SK-N-SH treated with all-trans-retinoic acid at 6 μM for 48 hours (cell line): ENCODE data around the gene ATP6V0E1.

Experiments
- ATAC-seq: fragments of 200-7000 bp; cut with Tn5 transposase; 3 replicates; pipeline ENCODE4 v1.9.1; 2020; ENCODE audit warnings: mild to moderate bottlenecking, moderate library complexity
- ARNTL ChIP-seq: fragments of 450-650 bp; formaldehyde crosslinking; IDR thresholded peaks from 2 replicates; pipeline ENCODE4 v1.5.0; 2020; ENCODE audit warnings: low read depth, mild to moderate bottlenecking, moderate library complexity, borderline replicate concordance
- BACH2 ChIP-seq: fragments of 250-450 bp; sonication (Bioruptor Pico); IDR thresholded peaks from 2 replicates; pipeline ENCODE4 v1.9.0; 2021; ENCODE audit warnings: mild to moderate bottlenecking, borderline replicate concordance
- CSDC2 ChIP-seq: fragments of 250-450 bp; sonication (Bioruptor Pico); IDR thresholded peaks from 2 replicates; pipeline ENCODE4 v1.5.0; 2020; ENCODE audit warnings: mild to moderate bottlenecking, moderate library complexity
- ESRRG ChIP-seq: fragments of 250-450 bp; sonication (Bioruptor Pico); IDR thresholded peaks from 2 replicates; pipeline ENCODE4 v1.6.1; 2021; ENCODE audit warnings: mild to moderate bottlenecking
- ISL1 ChIP-seq: fragments of 250-450 bp; sonication (Bioruptor Pico); IDR thresholded peaks from 2 replicates; pipeline ENCODE4 v2.1.2; 2022; ENCODE audit warnings: mild to moderate bottlenecking, moderate library complexity
- OSR1 ChIP-seq: fragments of 250-450 bp; sonication (Bioruptor Pico); IDR thresholded peaks from 2 replicates; pipeline ENCODE4 v1.8.0; 2022; ENCODE audit warnings: moderate library complexity, mild to moderate bottlenecking, inconsistent platforms
- PPARA ChIP-seq: fragments of 250-450 bp; sonication (Bioruptor Pico); IDR thresholded peaks from 2 replicates; pipeline ENCODE4 v1.5.0; 2020; ENCODE audit warnings: mild to moderate bottlenecking, borderline replicate concordance
- RARB ChIP-seq: fragments of 250-450 bp; sonication (Bioruptor Pico); IDR thresholded peaks from 2 replicates; pipeline ENCODE4 v1.8.0; 2021; ENCODE audit warnings: mild to moderate bottlenecking, moderate library complexity
- SNAI2 ChIP-seq: fragments of 250-450 bp; sonication (Bioruptor Pico); IDR thresholded peaks from 2 replicates; pipeline ENCODE4 v1.5.0; 2020; ENCODE audit warnings: mild to moderate bottlenecking, moderate library complexity
- TCF4 ChIP-seq: fragments of 250-450 bp; sonication (Bioruptor Pico); IDR thresholded peaks from 2 replicates; pipeline ENCODE4 v1.8.0; 2021; ENCODE audit warnings: mild to moderate bottlenecking, moderate library complexity, borderline replicate concordance
- TOX ChIP-seq: fragments of 250-450 bp; sonication (Bioruptor Pico); IDR thresholded peaks from 2 replicates; pipeline ENCODE4 v1.8.0; 2021; ENCODE audit warnings: mild to moderate bottlenecking, moderate library complexity, borderline replicate concordance
- ZC3H10 ChIP-seq: fragments of 250-450 bp; sonication (Bioruptor Pico); IDR thresholded peaks from 2 replicates; pipeline ENCODE4 v1.5.1; 2021; ENCODE audit warnings: mild to moderate bottlenecking, moderate library complexity
- ZFP3 ChIP-seq: fragments of 250-450 bp; sonication (Bioruptor Pico); IDR thresholded peaks from 2 replicates; pipeline ENCODE4 v1.5.0; 2020; ENCODE audit warnings: mild to moderate bottlenecking, moderate library complexity
- ZNF565 ChIP-seq: fragments of 450-650 bp; formaldehyde crosslinking; conservative IDR thresholded peaks from 2 replicates; pipeline ENCODE4 v1.5.0; 2020; ENCODE audit warnings: low read depth, mild to moderate bottlenecking, moderate library complexity
- ZNF70 ChIP-seq: fragments of 450-650 bp; formaldehyde crosslinking; IDR thresholded peaks from 2 replicates; pipeline ENCODE4 v1.5.0; 2020; ENCODE audit warnings: mild to moderate bottlenecking, moderate library complexity
- ZNF8 ChIP-seq: fragments of 450-650 bp; formaldehyde crosslinking; IDR thresholded peaks from 2 replicates; pipeline ENCODE4 v1.5.0; 2020; ENCODE audit warnings: mild to moderate bottlenecking, moderate library complexity
- TF ChIP-seq, protein P1 (sequence below): fragments of 250-450 bp; sonication (Bioruptor Pico); IDR thresholded peaks from 2 replicates; pipeline ENCODE4 v1.8.0; 2021; ENCODE audit warnings: low read depth, mild to moderate bottlenecking, moderate library complexity, borderline replicate concordance
- TF ChIP-seq, protein P2 (sequence below): fragments of 250-450 bp; sonication (Bioruptor Pico); IDR thresholded peaks from 2 replicates; pipeline ENCODE4 v1.5.1; 2020; ENCODE audit warnings: low read depth, mild to moderate bottlenecking, moderate library complexity
- TF ChIP-seq, protein P3 (sequence below): fragments of 250-450 bp; sonication (Bioruptor Pico); IDR thresholded peaks from 2 replicates; pipeline ENCODE4 v1.5.0; 2020; ENCODE audit warnings: mild to moderate bottlenecking, moderate library complexity

The ATP6V0E1 gene

DNA sequence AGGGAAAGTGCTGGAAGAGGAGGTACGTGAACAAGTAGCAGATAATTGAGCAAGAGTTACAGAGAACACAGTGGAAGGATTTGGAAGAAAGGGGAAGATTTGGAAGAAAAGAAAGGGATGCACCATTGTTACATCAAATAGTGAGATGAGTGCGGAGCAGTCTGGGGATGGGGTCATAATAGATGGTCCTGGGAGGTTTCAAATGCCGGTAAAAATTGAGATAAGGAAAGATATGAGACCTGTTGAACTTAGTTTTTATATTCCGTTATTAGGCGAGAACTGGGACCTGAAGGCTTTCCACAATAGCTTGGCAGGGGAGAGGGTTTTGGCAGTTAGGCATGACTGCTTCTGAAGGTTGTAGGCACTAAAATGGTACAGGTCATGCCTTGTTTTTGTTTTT lies 20.9 kb downstream of the ATP6V0E1 start:
- no peak for ATAC-seq
- TF ChIP-seq OSR1 (CRISPR knock-in tag) (no peak), ZNF70 (CRISPR knock-in tag) (no peak), ZC3H10 (CRISPR knock-in tag) (no peak), ARNTL (no peak), TOX (CRISPR knock-in tag) (no peak), ZNF565 (CRISPR knock-in tag) (no peak), PPARA (CRISPR knock-in tag) (no peak), SNAI2 (CRISPR knock-in tag) (no peak), RARB (no peak)

DNA sequence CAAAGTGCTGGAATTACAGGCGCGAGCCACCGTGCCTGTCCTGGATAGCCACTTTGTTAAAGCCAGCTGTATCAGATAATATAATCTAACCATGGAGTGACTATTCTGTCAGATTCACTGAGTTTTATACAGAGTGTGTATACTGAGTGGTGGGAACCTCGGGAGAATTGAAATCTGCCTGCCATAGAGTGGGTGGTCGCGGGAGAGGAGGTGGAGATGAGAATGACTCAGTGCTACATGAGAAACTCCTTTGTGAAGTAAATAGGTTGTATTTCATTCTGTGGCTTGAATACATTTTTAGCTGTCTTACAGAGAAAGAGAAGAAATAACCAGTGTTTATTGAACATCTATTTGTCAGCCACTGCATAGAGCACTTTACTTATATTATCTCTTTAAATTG lies 26.4 kb downstream of the ATP6V0E1 start:
- no peak for TF ChIP-seq ARNTL
- TF ChIP-seq, protein P1, sequence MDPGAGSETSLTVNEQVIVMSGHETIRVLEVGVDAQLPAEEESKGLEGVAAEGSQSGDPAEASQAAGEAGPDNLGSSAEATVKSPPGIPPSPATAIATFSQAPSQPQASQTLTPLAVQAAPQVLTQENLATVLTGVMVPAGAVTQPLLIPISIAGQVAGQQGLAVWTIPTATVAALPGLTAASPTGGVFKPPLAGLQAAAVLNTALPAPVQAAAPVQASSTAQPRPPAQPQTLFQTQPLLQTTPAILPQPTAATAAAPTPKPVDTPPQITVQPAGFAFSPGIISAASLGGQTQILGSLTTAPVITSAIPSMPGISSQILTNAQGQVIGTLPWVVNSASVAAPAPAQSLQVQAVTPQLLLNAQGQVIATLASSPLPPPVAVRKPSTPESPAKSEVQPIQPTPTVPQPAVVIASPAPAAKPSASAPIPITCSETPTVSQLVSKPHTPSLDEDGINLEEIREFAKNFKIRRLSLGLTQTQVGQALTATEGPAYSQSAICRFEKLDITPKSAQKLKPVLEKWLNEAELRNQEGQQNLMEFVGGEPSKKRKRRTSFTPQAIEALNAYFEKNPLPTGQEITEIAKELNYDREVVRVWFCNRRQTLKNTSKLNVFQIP (CRISPR knock-in tag), result no peak
- TF ChIP-seq ESRRG (CRISPR knock-in tag), result no peak
- no peak; the same call in 2 of the 3 replicates for ATAC-seq

DNA sequence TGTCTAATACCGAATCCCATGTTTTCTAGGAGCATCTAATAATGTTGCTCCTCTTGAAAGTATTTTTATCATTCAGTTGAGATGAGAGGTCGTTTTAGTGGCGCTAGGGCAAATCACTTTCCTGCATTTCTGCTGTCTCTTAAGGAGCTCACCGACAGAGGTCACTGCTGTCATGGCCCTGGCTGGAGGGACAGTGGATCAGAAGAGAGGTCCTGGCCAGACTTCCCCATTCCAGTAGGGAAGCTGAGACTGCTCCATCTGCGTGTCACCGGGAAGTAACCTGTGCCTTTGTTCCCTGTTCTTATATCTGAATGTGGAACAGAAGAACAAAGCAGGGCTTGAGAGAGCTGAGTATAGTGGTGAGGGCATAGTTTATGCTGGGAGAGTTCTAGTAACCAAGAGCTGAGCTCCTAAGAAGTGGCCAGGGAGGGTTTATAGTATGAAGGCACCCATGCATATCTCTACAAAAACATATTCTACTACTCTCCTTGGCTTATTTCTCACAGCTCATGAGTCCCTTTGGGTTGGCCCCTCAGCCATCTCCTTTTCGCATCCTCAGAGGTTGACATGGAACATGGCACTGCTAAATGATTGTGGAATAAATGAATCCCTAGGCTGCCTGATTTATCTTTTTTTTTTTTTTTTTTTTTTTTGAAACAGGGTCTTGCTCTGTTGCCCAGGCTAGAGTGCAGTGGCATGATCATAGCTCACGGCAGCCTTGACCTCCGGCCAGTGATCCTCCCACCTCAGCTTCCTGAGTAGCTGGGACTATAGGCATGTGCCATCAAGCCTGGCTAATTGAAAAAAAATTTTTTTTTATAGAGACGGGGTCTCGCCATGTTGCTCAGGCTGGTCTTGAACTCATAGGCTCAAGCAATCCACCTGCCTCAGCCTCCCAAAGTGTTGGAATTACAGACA lies 27.2 kb downstream of the ATP6V0E1 start:
- TF ChIP-seq ISL1 (CRISPR knock-in tag), result no peak
- TF ChIP-seq, protein P2, sequence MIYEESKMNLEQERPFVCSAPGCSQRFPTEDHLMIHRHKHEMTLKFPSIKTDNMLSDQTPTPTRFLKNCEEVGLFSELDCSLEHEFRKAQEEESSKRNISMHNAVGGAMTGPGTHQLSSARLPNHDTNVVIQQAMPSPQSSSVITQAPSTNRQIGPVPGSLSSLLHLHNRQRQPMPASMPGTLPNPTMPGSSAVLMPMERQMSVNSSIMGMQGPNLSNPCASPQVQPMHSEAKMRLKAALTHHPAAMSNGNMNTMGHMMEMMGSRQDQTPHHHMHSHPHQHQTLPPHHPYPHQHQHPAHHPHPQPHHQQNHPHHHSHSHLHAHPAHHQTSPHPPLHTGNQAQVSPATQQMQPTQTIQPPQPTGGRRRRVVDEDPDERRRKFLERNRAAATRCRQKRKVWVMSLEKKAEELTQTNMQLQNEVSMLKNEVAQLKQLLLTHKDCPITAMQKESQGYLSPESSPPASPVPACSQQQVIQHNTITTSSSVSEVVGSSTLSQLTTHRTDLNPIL (CRISPR knock-in tag), result no peak
- no peak for TF ChIP-seq PPARA (CRISPR knock-in tag)
- TF ChIP-seq TCF4 (CRISPR knock-in tag), result no peak
- no peak for TF ChIP-seq TOX (CRISPR knock-in tag)
- TF ChIP-seq, protein P1 (CRISPR knock-in tag), result no peak
- TF ChIP-seq ARNTL, result no peak
- TF ChIP-seq OSR1 (CRISPR knock-in tag), result no peak
- no peak for TF ChIP-seq SNAI2 (CRISPR knock-in tag)
- no peak for TF ChIP-seq ZFP3 (CRISPR knock-in tag)
- TF ChIP-seq BACH2, result no peak
- no peak for TF ChIP-seq ZC3H10 (CRISPR knock-in tag)
- no peak for TF ChIP-seq ZNF8
- no peak for TF ChIP-seq ESRRG (CRISPR knock-in tag)
- TF ChIP-seq ZNF565 (CRISPR knock-in tag), result no peak
- no peak; the same call in 1 of the 3 replicates for ATAC-seq

DNA sequence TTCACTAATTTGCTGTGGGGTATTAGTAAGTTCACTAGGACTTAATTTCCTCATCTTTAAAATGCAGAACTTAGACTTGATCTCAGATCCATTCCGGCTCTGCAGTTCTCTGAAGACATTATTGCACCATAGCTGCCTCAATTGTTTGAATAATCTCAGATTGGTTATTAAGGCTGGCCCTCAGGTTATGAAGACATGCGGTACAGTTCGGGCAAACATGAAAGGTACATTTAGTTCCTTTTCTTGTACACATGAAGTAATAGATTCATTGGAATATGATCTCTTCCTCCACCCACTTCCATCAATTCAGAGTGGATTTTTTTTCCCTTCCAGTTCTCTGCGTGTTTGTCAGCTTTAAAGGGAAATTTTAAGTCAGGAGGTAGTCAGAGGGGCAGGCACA lies 28.0 kb downstream of the ATP6V0E1 start:
- TF ChIP-seq, protein P3, sequence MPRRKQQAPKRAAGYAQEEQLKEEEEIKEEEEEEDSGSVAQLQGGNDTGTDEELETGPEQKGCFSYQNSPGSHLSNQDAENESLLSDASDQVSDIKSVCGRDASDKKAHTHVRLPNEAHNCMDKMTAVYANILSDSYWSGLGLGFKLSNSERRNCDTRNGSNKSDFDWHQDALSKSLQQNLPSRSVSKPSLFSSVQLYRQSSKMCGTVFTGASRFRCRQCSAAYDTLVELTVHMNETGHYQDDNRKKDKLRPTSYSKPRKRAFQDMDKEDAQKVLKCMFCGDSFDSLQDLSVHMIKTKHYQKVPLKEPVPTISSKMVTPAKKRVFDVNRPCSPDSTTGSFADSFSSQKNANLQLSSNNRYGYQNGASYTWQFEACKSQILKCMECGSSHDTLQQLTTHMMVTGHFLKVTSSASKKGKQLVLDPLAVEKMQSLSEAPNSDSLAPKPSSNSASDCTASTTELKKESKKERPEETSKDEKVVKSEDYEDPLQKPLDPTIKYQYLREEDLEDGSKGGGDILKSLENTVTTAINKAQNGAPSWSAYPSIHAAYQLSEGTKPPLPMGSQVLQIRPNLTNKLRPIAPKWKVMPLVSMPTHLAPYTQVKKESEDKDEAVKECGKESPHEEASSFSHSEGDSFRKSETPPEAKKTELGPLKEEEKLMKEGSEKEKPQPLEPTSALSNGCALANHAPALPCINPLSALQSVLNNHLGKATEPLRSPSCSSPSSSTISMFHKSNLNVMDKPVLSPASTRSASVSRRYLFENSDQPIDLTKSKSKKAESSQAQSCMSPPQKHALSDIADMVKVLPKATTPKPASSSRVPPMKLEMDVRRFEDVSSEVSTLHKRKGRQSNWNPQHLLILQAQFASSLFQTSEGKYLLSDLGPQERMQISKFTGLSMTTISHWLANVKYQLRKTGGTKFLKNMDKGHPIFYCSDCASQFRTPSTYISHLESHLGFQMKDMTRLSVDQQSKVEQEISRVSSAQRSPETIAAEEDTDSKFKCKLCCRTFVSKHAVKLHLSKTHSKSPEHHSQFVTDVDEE (CRISPR knock-in tag), result no peak
- TF ChIP-seq CSDC2 (CRISPR knock-in tag) (no peak), PPARA (CRISPR knock-in tag) (no peak), ISL1 (CRISPR knock-in tag) (no peak), ZC3H10 (CRISPR knock-in tag) (no peak), OSR1 (CRISPR knock-in tag) (no peak)

More for the DNA sequence above, 28.0 kb downstream of the ATP6V0E1 start:
- no peak for ATAC-seq
